ENCODE data around the gene MRE11.
"Not testable (repeated sequence)": the region's sequence is repeated elsewhere in the genome, so short reads cannot be mapped to it uniquely, and the experiment has no call there.

Gene MRE11

GRCh38 chr11:94418123-94418765 is 75.4 kb downstream of the MRE11 start:
- DNase-seq = no peak

DNA sequence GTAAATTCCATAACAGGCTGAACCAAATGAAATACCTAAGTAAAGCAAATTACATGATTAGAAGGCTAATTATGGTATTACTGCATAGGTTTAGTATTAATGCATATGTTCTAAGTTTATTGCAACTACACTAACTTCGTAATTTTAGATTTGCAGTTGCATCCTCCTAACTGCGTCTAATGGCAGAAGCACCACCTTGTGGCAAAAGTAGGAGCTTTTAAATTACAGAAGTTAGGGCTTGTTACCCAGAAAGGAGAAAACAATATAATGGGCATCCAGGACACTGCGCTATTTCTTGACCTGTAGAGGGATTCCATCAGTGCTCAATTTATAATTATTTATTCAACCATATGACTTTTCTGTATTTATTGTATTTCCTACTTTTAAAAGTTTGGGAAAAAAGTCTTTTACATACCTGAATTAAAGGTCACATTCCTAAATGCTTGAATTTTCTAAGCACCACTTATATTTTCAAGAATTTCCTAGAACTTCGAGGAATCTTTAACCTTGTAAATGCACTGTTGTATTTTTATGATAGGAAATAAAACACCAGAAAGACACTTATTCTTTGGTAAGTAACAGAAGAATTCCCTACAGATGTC is 76.2 kb downstream of the MRE11 start:
- DNase-seq = no peak

- no peak for DNase-seq
These were observed 88.4 kb downstream of the MRE11 start for GRCh38 chr11:94405062-94405833.

- DNase-seq = no peak
These were observed 91.3 kb downstream of the MRE11 start for GRCh38 chr11:94402355-94402754.

- no peak for DNase-seq
These were observed 91.8 kb downstream of the MRE11 start for GRCh38 chr11:94401773-94402265.

DNA sequence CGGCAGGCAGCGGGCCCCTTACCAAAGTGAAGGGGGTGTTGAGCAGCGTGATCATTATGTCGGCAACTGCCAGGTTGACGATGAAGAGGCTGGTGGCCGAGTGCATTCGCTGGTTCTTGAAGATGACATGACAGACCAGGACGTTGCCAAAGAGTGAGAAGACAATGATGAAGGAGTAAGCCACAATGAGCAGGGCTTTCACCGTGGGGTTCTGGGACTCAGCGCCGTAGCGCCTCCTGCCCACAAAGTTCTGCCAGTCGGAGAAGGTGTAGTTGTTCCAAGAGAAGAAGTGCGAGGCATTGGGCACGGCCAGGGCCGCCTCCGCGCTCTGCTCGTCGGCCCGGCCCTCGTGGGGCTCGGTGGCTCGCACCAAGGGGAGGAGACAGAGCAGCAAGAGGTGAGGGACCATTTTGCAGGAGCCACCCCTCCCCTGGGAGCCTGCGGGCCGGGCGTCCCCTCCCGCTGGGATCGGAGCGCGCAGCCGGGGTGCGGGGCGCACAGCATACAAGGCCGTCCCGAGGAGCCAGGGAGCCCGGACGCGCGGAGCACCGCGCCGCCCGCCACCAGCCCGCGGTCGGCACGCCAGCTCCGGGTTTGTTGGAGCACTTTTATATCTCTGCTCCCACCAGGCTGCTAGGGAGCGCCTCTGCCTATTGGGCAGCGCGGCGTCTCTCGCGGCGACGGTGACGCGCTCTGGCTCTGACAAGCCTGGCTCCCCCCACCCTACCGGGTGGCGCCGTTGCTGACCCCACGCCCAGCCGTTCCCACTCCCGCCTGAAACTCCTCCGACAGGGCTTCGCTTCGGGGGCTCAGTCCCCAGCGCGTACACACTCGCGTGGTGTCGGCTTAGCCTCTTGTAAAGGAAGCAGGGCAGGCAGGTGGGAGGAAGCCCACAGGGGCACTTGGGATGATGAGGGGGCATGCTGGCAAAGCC is 92.5 kb downstream of the MRE11 start, which contains the start of gene GPR83:
TSS of gene GPR83 (minus strand) at position 581 of the 934 bp plus-strand sequence. CDS start at position 409, 172 bp downstream.
- no peak for DNase-seq

- no peak for DNase-seq
These were observed 93.2 kb downstream of the MRE11 start for GRCh38 chr11:94400457-94400838.

- no peak for DNase-seq
These were observed 93.6 kb downstream of the MRE11 start for GRCh38 chr11:94400050-94400449.

DNA sequence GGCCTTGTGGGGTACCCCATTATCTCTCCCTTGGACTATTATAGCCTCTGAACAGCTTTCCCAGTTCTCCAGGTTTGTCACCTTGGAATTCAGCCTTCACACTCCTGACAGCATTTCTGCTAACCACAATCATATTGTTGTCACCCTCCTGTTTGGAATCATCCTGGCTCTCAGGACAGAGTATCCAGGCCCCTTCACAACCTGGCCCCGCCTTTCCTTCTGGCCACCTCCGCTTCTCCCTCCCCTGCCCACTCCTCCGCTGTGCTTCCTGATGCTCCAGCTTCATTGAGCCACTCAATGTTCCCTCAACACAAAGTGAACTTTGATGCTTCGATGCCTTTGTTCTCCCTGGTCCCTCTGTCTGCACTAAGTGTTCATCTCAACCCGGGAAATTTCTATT is 95.5 kb downstream of the MRE11 start:
- DNase-seq = no peak

DNA sequence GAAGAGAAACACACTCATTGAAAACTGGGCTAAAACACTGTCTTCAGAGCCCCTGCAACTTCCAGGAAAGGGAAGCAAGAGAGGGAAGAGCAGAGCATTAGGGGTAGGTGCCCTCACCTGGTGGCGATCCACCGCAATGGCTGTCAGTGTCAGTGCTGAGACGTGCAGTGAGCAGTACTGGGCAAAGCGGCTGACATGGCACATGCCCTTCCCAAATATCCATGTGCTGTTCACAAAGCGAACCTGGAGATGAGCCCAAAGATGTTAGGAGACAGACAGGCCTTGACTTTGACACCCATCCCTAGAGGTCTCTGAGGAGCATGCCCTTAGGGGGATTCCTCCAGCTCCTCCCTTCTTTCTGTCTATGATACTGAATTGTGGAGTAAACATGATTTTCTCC is 97.4 kb downstream of the MRE11 start:
- no peak for DNase-seq

- DNase-seq = not testable (repeated sequence)
These were observed 101.7 kb downstream of the MRE11 start for GRCh38 chr11:94391937-94392336.

- no peak for DNase-seq
These were observed 114.0 kb downstream of the MRE11 start for GRCh38 chr11:94379613-94380012.

DNA sequence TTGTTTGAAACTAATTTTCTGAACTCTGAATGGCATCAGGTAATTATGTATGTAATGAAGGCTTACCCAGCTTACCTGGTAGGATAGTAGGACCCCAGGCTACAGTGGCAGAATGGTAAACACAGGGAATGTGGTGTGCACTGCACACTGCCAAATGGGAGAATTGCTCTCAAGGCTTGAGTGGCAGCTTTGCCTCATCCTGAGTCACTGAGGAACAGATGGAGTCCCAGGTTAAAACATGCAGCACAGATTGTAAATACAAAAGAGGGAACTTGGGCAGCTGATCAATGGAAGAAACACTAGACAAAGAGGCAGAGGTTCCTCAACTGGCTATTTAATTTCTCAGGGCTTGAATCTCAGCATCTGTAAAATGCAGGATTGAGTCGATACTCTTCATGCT is 116.8 kb downstream of the MRE11 start:
- DNase-seq = no peak

- not testable (repeated sequence) for DNase-seq
These were observed 123.1 kb downstream of the MRE11 start for GRCh38 chr11:94370576-94370975.

Data from activated CD4-positive, alpha-beta T cell treated with anti-CD3 and anti-CD28 coated beads, Interleukin-2, amount 50 U/mL, for 1 hour (primary cell).